NT2/D1 (cell line): ENCODE data around the gene PKN2.
"Not testable (repeated sequence)": the region's sequence is repeated elsewhere in the genome, so short reads cannot be mapped to it uniquely, and the experiment has no call there.

Experiments
- DNase-seq: peaks from one replicate; pipeline ENCODE4 v3.0.0-alpha.2; 2011; ENCODE audit warnings: low read depth, low spot score
- H3K27me3 ChIP-seq: 2 replicates; pipeline ENCODE4 v1.6.0; 2011; ENCODE audit warnings: mild to moderate bottlenecking; ENCODE audit not compliant: insufficient read length, insufficient read depth
- H3K36me3 ChIP-seq: 2 replicates; pipeline ENCODE4 v1.6.1; 2011; ENCODE audit warnings: mild to moderate bottlenecking, low read length, mixed read lengths; ENCODE audit not compliant: insufficient read depth, insufficient read length
- H3K4me1 ChIP-seq: 2 replicates; pipeline ENCODE4 v1.5.1; 2011; ENCODE audit not compliant: insufficient read depth, insufficient read length
- H3K4me3 ChIP-seq: 2 replicates; pipeline ENCODE4 v1.5.1; 2011; ENCODE audit warnings: low read depth; ENCODE audit not compliant: insufficient read length
- H3K9ac ChIP-seq: 2 replicates; pipeline ENCODE4 v1.6.0; 2011; ENCODE audit warnings: low read depth; ENCODE audit not compliant: insufficient read length
- H3K9me3 ChIP-seq: 2 replicates; pipeline ENCODE4 v1.5.1; 2011; ENCODE audit warnings: mild to moderate bottlenecking, low read length; ENCODE audit not compliant: insufficient read depth
- SUZ12 ChIP-seq: IDR thresholded peaks from 2 replicates; pipeline ENCODE4 v1.6.1; 2011; ENCODE audit not compliant: insufficient read length, insufficient read depth; ENCODE audit errors: extremely low read depth
- YY1 ChIP-seq: IDR thresholded peaks from 2 replicates; pipeline ENCODE4 v1.6.1; 2011; ENCODE audit not compliant: insufficient read length, insufficient read depth
- ZNF274 ChIP-seq: IDR thresholded peaks from 2 replicates; pipeline ENCODE4 v1.6.1; 2011; ENCODE audit warnings: mild to moderate bottlenecking, low read depth, low read length

Gene PKN2

DNA sequence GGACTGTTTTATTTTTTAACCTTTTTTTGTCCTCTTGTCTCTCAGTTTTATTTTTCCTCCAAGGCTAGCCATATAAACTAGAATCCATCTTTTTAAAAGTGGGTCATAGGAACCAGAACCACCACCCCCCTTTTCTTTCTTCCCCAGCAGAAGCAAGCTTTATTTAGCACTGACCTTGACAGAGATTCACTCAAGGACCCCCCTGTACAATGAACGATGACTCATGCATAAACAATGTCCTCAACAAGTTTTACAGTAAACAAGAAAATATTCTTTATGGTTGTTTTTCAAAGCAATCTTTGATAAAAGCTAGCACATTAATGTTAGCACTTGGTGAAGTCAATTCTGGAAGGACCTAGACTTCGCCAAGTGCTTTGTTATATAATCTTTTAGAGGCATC lies 14.1 kb downstream of the PKN2 start:
- H3K4me3 ChIP-seq, result no peak overlapping the region
- no peaks in the 10 kb centered on the region for H3K4me1 ChIP-seq
- DNase-seq, result no peak
- no peak overlapping the region for H3K9ac ChIP-seq
- peaks cover 7% of the 10 kb centered on the region for H3K36me3 ChIP-seq
- H3K27me3 ChIP-seq, result no peaks in the 10 kb centered on the region
- TF ChIP-seq SUZ12, result no peak
- TF ChIP-seq ZNF274, result no peak
- TF ChIP-seq YY1, result no peak
- no peaks in the 10 kb centered on the region for H3K9me3 ChIP-seq

DNA sequence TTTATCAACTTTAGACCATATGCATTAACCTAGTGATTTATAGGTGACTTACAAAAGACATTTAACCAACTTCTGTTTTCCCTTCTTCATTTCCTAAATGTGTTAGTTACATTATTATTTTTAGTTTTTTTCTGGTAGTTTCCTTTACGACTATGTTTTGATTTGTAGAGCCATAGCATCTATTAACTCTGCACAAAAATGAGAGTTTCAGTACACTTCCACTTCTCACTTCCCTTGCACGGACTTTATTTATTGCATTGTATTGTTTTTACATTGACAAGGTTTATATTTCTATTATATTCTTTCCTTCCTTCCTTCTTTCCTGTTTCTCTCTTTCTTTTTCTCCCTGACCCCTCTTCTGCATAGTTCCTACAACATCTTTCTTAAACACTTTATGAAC lies 14.7 kb downstream of the PKN2 start:
- Histone ChIP-seq H3K4me1 (no peaks in the 10 kb centered on the region), H3K36me3 (peaks cover 2% of the 10 kb centered on the region), H3K27me3 (no peaks in the 10 kb centered on the region), H3K9me3 (no peaks in the 10 kb centered on the region), H3K9ac (no peak overlapping the region), H3K4me3 (no peak overlapping the region)
- DNase-seq, result no peak
- TF ChIP-seq SUZ12 (no peak), YY1 (no peak), ZNF274 (no peak)

DNA sequence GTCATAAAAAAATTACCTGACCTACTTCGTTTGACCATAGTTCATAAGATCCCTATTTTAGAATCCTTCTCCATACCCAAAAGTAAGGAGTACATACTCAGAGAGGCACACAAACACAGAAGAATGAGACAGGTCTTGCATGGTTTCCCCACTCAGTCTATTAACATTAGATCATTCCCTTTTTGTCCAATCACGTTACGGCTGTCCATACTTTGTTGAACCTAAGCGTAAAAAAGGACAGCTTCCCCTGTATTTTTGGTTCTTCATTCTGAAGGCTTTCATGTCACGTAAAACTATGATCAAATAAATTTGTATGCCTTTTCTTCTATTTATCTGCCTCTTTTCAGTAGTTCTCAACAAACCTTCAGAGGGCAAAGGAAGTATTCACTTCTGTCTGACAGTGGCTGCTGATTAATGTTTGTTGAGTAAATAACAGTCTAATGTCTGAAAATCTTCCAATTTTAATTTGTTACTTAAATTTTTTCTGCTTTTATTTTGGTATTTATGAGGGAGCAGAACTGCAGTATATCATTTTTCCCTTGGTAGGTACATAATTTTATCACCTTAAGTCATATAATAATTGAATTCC lies 16.4 kb downstream of the PKN2 start:
- DNase-seq, result no peak

DNA sequence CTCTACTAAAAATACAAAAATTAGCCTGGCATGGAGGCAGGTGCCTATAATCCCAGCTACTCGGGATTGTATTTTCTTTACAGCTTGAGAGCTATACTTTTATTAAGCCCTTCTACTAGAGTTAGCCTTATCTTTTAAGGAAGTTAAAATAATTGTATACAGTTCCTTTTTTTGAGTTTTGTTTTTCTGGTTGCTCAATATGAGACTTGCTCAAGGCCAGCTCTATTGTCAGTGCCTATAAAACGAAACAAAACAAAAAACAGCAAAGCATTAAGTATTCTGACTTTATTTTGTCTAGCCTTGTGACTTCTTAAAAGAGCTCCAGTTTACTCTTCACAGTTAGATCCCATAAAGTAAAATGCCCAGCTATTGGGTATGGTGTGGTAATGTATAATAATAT lies 17.2 kb downstream of the PKN2 start:
- no peaks in the 10 kb centered on the region for H3K9me3 ChIP-seq
- H3K4me1 ChIP-seq, result no peaks in the 10 kb centered on the region
- no peak for DNase-seq
- H3K36me3 ChIP-seq, result peaks cover 2% of the 10 kb centered on the region
- TF ChIP-seq SUZ12 (no peak), YY1 (no peak), ZNF274 (no peak)
- H3K27me3 ChIP-seq, result no peaks in the 10 kb centered on the region
- no peak overlapping the region for H3K9ac ChIP-seq
- no peak overlapping the region for H3K4me3 ChIP-seq

More for the DNA sequence above, 16.4 kb downstream of the PKN2 start:
- Histone ChIP-seq H3K9ac (no peak overlapping the region), H3K27me3 (no peaks in the 10 kb centered on the region), H3K4me1 (no peaks in the 10 kb centered on the region), H3K4me3 (no peak overlapping the region), H3K9me3 (no peaks in the 10 kb centered on the region), H3K36me3 (peaks cover 2% of the 10 kb centered on the region)
- no peak for TF ChIP-seq YY1
- no peak for TF ChIP-seq SUZ12
- TF ChIP-seq ZNF274, result no peak

DNA sequence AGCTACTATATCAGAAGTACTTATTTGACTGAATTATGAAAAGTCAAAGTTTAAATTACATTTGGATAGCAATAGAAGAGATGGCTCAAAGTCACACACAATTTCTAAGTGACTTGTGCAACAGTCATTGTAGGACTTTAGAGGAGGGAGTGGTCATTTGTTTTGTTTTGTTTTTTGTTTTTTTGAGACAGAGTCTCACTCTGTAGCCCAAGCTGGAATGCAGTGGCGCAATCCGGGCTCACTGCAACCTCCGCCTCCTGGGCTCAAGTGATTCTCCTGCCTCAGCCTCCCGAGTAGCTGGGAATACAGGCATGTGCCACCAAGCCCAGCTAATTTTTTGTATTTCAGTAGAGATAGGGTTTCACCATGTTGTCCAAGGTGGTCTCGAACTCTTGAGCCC lies 17.7 kb downstream of the PKN2 start:
- H3K4me3 ChIP-seq, H3K27me3 ChIP-seq, H3K4me1 ChIP-seq, H3K9ac ChIP-seq, H3K36me3 ChIP-seq, DNase-seq, H3K9me3 ChIP-seq: not testable (repeated sequence)

DNA sequence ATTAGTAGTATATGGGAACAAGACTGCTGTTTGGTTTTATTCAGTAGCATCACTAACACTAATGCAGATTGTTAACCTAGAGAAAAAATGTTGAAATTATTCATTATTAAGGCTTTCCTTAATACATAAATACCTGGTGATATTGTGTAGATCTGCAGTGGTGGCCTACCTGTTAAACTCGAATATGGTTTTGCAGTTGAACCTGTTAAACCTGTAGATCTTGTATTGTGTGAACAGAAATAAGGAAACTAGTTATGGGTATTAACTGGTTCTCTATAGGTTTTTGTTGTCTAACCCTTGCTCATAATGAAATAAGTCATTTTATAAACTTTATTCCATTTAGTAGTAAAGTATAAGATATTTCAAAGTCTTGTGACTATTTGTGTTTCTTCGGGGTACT lies 23.9 kb downstream of the PKN2 start:
- TF ChIP-seq YY1, result no peak
- no peak for TF ChIP-seq SUZ12
- TF ChIP-seq ZNF274, result no peak
- Histone ChIP-seq H3K4me3 (no peak overlapping the region), H3K4me1 (no peaks in the 10 kb centered on the region)

DNA sequence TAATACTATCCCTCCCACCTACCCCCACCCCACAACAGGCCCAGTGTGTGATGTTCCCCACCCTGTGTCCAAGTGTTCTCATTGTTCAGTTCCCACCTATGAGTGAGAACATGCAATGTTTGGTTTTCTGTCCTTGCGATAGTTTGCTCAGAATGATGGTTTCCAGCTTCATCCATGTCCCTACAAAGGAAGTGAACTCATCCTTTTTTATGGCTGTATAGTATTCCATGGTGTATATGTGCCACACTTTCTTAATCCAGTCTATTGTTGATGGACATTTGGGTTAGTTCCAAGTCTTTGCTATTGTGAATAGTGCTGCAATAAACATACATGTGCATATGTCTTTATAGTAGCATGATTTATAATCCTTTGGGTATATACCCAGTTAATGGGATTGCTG lies 28.8 kb downstream of the PKN2 start:
- H3K9me3 ChIP-seq, H3K27me3 ChIP-seq, H3K9ac ChIP-seq, H3K4me1 ChIP-seq, H3K4me3 ChIP-seq, DNase-seq: not testable (repeated sequence)
- peaks cover 11% of the 10 kb centered on the region for H3K36me3 ChIP-seq

More for the DNA sequence above, 23.9 kb downstream of the PKN2 start:
- Histone ChIP-seq H3K9me3 (no peaks in the 10 kb centered on the region), H3K9ac (no peak overlapping the region), H3K27me3 (no peaks in the 10 kb centered on the region), H3K36me3 (peaks cover 11% of the 10 kb centered on the region)
- no peak for DNase-seq

DNA sequence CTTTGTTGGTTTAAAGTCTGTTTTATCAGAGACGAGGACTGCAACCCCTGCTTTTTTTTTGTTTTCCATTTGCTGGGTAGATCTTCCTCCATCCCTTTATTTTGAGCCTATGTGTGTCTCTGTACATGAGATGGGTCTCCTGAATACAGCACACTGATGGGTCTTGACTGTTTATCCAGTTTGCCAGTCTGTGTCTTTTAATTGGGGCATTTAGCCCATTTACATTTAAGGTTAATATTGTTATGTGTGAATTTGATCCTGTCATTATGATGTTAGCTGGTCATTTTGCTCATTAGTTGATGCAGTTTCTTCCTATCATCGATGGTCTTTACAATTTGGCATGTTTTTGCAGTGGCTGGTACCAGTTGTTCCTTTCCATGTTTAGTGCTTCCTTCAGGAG lies 32.5 kb downstream of the PKN2 start:
- H3K9ac ChIP-seq, DNase-seq, H3K9me3 ChIP-seq, H3K36me3 ChIP-seq, H3K4me3 ChIP-seq, H3K27me3 ChIP-seq, H3K4me1 ChIP-seq: not testable (repeated sequence)
